Pancreas (tissue), 10 donors: ENCODE data around the gene KDM4B. TPM values are rescaled to one million over a fixed set of nuclear protein-coding genes. Genes with fewer than 3 reads are reported as not detected.
"Not testable (repeated sequence)": the region's sequence is repeated elsewhere in the genome, so short reads cannot be mapped to it uniquely, and the experiment has no call there.

Source experiments
- ATAC-seq, 4 donors: fragments of 200-7000 bp; cut with Tn5 transposase; one replicate each; pipeline versions ENCODE4 v1.8.0 to v1.9.1; 2020; ENCODE audit warnings: mild to moderate bottlenecking in 4 of 4, moderate library complexity in 4 of 4
- DNase-seq, 6 donors: peaks; one replicate each; pipeline ENCODE4 v3.0.0-alpha.2; 2020
- FAIRE-seq: peaks from 2 replicates; lab custom pipeline; 2012; peaks lifted over from hg19 to GRCh38; lab: Jason Lieb, UNC
- H3K27ac ChIP-seq, 4 donors: fragments of 200-600 bp; sonication (generic); 1 replicate in 3 of 4; 2 replicates in 1 of 4; pipeline versions ENCODE4 v1.5.0 to v1.8.0; 2020
- H3K27me3 ChIP-seq, 4 donors: fragments of 200-600 bp; one replicate each; pipeline ENCODE4 v1.8.0; 2021
- H3K36me3 ChIP-seq, 3 donors: fragments of 200-600 bp; sonication (generic) in 1 of 3; one replicate each; pipeline versions ENCODE4 v1.5.0 to v1.8.0; 2020 to 2021
- H3K4me1 ChIP-seq, 3 donors: fragments of 200-600 bp; one replicate each; pipeline ENCODE4 v1.8.0; 2021
- H3K4me3 ChIP-seq, 4 donors: fragments of 200-600 bp; sonication (generic) in 2 of 4; one replicate each; pipeline versions ENCODE4 v1.5.0 to v1.8.0; 2020 to 2021
- H3K9me3 ChIP-seq, 4 donors: fragments of 200-600 bp; one replicate each; pipeline ENCODE4 v1.8.0; 2021
- WGBS, 2 donors: extraction: QIAGEN DNeasy Blood & Tissue Kit; methylation state at CpG; one replicate each; pipeline ENCODE4 v1.1.7; 2013; 5-methylcytosine and 5-hydroxymethylcytosine counted together
- intact Hi-C, 3 donors: fragments of 100-400 bp; cut with DNase I; formaldehyde crosslinking; loops; one replicate each; pipeline versions ENCODE4 v1.11.1 to v1.14.2; 2022
- microRNA-seq, 2 donors: library from miRNA; unstranded; fragments of <30 nt; microRNA quantifications; one replicate each; pipeline versions ENCODE4 to v1.1.0, GENCODE V29; 2019 to 2020
- polyA plus RNA-seq, 2 donors: library from polyadenylated mRNA; stranded (reverse); fragments of 200-250 nt; gene quantifications; one replicate each; pipeline ENCODE4 v1.2.3, GENCODE V29; 2013
- total RNA-seq, 6 donors: library from RNA; stranded (reverse); fragmentation: NEBNext Ultra II Directional in 4 of 6; extraction: Animal tissue kit (Norgen Biotek cat#: 25700) in 4 of 6; gene quantifications; one replicate each; pipeline versions ENCODE4 v1.2.1 to v1.2.4, GENCODE V29; 2021 to 2023
- TF ChIP-seq, protein P1 (sequence below), 4 donors: fragments of 200-600 bp; sonication (generic) in 3 of 4; IDR thresholded peaks; one replicate each; pipeline versions ENCODE4 v1.5.0 to v1.8.0; 2021; ENCODE audit warnings: antibody characterized with exemption in 4 of 4
- donor health status: healthy with polysubstance abuse.
- donor health status: DM: no; HTN: no; CAD: no; lungs with moderate emphysema.
- donor health status: DM: no; HTN: no; CAD: no.
- donor health status: control.
- donor health status: control.
- donor health status: Bipolar disorder and iron deficiency.
- donor health status: DM: yes; HTN: yes; CAD: no.
- donor health status: DM: no; HTN: no; CAD: no.
- donor health status: DM: no; HTN: no; CAD: no.
- donor health status: DM: yes; HTN: yes; CAD: no.

The KDM4B gene
- total and polyA plus RNA-seq, 8 donors = 13.8 to 24.0 (median 18.5) TPM

DNA sequence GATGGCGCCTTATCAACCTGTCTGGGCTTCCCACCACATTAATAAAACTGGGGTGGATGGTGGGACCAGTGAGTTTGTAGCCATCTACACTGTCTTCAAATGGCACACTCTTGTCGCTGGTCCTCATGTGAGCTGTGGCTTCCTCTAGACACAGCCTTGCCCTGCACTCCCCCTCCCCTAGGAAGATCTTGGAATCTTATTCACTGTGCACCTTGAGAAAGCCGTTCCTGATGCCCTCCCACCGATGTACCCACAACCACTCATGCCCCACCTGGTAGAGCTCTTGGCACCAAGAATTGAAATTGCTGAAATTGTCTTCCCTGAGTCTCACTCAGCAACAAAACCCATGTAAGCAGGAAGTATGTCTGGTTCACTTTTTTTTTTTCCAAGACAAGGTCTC, 225.7 kb downstream of the KDM4B start:
- no peak for FAIRE-seq
- TF ChIP-seq, protein P1, sequence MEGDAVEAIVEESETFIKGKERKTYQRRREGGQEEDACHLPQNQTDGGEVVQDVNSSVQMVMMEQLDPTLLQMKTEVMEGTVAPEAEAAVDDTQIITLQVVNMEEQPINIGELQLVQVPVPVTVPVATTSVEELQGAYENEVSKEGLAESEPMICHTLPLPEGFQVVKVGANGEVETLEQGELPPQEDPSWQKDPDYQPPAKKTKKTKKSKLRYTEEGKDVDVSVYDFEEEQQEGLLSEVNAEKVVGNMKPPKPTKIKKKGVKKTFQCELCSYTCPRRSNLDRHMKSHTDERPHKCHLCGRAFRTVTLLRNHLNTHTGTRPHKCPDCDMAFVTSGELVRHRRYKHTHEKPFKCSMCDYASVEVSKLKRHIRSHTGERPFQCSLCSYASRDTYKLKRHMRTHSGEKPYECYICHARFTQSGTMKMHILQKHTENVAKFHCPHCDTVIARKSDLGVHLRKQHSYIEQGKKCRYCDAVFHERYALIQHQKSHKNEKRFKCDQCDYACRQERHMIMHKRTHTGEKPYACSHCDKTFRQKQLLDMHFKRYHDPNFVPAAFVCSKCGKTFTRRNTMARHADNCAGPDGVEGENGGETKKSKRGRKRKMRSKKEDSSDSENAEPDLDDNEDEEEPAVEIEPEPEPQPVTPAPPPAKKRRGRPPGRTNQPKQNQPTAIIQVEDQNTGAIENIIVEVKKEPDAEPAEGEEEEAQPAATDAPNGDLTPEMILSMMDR (IDR thresholded peaks at IDR 0.05) = no peak
- Histone ChIP-seq H3K4me3 (no peak overlapping the region), H3K27me3 (no peaks in the 10 kb centered on the region), H3K27ac (no peak overlapping the region), H3K9me3 (no peaks in the 10 kb centered on the region), H3K4me1 (no peaks in the 10 kb centered on the region), H3K36me3 (no peaks in the 10 kb centered on the region)
- WGBS, 2 donors = 93 to 94% methylated on average over 4 of the region's 4 CpGs
- ATAC-seq = no peak
- intact Hi-C loops = no loop called here
- no peak for DNase-seq

DNA sequence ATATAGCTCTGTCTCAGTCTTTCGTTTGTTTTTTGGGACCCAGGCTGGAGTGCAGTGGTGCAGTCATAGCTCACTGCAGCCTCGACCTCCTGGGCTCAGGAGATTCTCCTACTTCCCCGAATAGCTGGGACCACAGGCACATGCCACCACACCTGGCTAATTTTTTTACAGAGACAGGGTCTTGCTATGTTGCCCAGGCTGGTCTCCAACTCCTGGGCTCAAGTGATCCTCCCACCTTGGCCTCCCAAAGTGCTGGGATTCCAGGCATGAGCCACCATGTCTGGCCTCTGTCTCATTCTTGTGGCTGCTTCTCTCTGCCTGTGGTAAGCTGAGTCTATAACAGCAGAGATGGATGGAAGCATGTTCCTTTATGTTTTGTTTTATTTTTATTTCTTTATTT, 226.7 kb downstream of the KDM4B start:
- WGBS, 2 donors = 69 to 86% methylated on average over 3 of the region's 3 CpGs
- DNase-seq, H3K9me3 ChIP-seq, H3K4me3 ChIP-seq, intact Hi-C loops, H3K27ac ChIP-seq, H3K4me1 ChIP-seq, H3K27me3 ChIP-seq, ATAC-seq, FAIRE-seq, H3K36me3 ChIP-seq: not testable (repeated sequence)

DNA sequence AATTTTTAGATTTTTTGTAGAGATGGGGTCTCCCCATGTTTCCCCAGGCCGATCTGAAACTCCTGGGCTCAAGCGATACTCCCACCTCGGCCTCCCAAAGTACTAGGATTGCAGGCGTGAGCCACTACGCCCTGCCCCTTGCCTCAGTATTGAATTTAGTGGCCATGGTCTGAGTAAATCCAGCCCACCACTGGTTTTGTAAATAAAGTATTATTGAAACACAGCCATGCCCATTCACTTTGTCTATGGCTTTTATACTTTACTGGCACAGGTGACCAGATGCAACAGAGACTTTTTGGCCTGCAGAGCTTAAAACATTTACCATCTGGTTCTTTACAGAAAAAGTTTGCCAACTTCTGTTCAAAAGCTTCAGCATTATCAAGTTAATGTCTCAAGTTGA, 227.9 kb downstream of the KDM4B start:
- Histone ChIP-seq H3K4me1 (no peaks in the 10 kb centered on the region), H3K27ac (no peak overlapping the region), H3K9me3 (no peaks in the 10 kb centered on the region), H3K36me3 (no peaks in the 10 kb centered on the region), H3K4me3 (no peak overlapping the region), H3K27me3 (no peaks in the 10 kb centered on the region)
- intact Hi-C loops = no loop called here
- ATAC-seq = no peak
- DNase-seq = no peak
- no peak for FAIRE-seq
- TF ChIP-seq, protein P1 (IDR thresholded peaks at IDR 0.05) = no peak
- 96 to 100% methylated on average over 5 of the region's 5 CpGs for WGBS, 2 donors

DNA sequence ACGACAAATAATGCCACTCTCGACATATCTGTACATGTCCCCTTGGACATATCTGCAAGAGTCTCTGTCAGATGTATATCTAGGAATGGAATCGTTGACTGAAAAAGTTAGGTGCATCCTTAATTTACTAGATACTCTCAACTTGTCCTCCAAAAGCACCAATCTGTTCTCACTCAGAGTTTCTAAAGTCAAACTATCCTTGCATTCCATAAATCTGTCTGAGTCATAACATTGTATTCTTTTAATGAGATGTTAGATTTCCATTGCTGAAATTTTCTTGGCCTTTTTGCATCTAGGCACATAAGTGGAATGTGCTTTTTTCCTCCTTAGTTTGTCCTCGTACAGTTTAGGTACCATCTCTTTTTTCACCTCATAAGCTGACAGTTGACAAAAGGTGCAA, 231.9 kb downstream of the KDM4B start:
- TF ChIP-seq, protein P1 (IDR thresholded peaks at IDR 0.05) = no peak
- 86 to 91% methylated on average over 4 of the region's 4 CpGs for WGBS, 2 donors
- Histone ChIP-seq H3K27ac (no peak overlapping the region), H3K4me3 (no peak overlapping the region), H3K9me3 (no peaks in the 10 kb centered on the region), H3K27me3 (no peaks in the 10 kb centered on the region), H3K36me3 (no peaks in the 10 kb centered on the region), H3K4me1 (no peaks in the 10 kb centered on the region)
- ATAC-seq (no peak), FAIRE-seq (no peak), DNase-seq (no peak)
- intact Hi-C loops = no loop called here

DNA sequence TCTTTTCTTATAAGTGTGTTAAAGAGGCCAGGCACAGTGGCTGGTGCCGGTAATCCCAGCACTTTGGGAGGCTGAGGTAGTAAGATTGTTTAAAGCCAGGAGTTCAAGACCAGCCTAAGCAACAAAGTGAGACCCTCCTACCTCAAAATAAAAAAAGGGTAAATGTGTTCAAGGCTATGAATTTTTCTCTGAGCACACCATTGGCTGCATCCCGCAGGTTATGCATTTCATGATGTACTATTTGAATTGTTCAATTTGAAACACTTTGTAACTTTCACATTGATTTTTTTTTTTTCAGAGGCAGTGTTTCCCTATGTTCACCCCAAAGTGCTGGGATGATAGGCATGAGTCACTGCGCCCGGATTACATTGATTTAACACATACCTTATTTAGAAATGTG, 233.6 kb downstream of the KDM4B start:
- Histone ChIP-seq H3K27me3 (no peaks in the 10 kb centered on the region), H3K36me3 (peaks cover 0 to under 1% (median 0%) of the 10 kb centered on the region in 3 donors), H3K9me3 (no peaks in the 10 kb centered on the region), H3K27ac (no peak overlapping the region), H3K4me1 (no peaks in the 10 kb centered on the region), H3K4me3 (no peak overlapping the region)
- ATAC-seq (no peak), DNase-seq (no peak), FAIRE-seq (no peak)
- TF ChIP-seq, protein P1 (IDR thresholded peaks at IDR 0.05) = no peak
- WGBS, 2 donors = 90 to 95% methylated on average over 4 of the region's 4 CpGs
- intact Hi-C loops = no loop called here

Small RNA genes lying within 50 kb of the gene (microRNA-seq; reads per million reads assigned to microRNA genes)
- gene MIR4747 = 0 to 0.29 reads per million in 2 donors

Other genes with a start within 250 kb of the KDM4B start
- gene DPP9, start 245.3 kb upstream of the KDM4B start, total RNA-seq = 10 to 100 TPM; 19.0 to 36.7 (median 25.0) TPM
- 10 to 100 TPM; 30.4 to 47.4 TPM for gene DPP9, start 245.3 kb upstream of the KDM4B start, polyA plus RNA-seq
- 1 to 10 TPM; 5.4 to 9.2 (median 6.5) TPM for gene FEM1A, start 177.4 kb upstream of the KDM4B start, total RNA-seq
- 1 to 10 TPM; 3.3 to 4.6 TPM for gene FEM1A, start 177.4 kb upstream of the KDM4B start, polyA plus RNA-seq
- 10 to 100 TPM in 1 of 6 donors, 1 to 10 TPM in 5; 4.9 to 14.1 (median 6.4) TPM for gene TICAM1, start 137.4 kb upstream of the KDM4B start, total RNA-seq
- 10 to 100 TPM; 10.7 to 13.9 TPM for gene TICAM1, start 137.4 kb upstream of the KDM4B start, polyA plus RNA-seq
- gene PLIN3, start 101.4 kb upstream of the KDM4B start, total RNA-seq = 10 to 100 TPM in 5 of 6 donors, 1 to 10 TPM in 1; 9.3 to 27.5 (median 13.0) TPM
- 10 to 100 TPM in 1 of 2 donors, 1 to 10 TPM in 1; 9.6 to 34.2 TPM for gene PLIN3, start 101.4 kb upstream of the KDM4B start, polyA plus RNA-seq
- gene ARRDC5, start 66.2 kb upstream of the KDM4B start, total RNA-seq = under 1 TPM in 3 of 6 donors, not detected in 3; 0.12 to 0.15 (median 0.14) TPM
- gene ARRDC5, start 66.2 kb upstream of the KDM4B start, polyA plus RNA-seq = under 1 TPM in 1 of 2 donors, not detected in 1; 0.09 TPM
- 1 to 10 TPM in 3 of 6 donors, under 1 TPM in 3; 0.28 to 1.7 (median 0.96) TPM for gene UHRF1, start 59.6 kb upstream of the KDM4B start, total RNA-seq
- gene UHRF1, start 59.6 kb upstream of the KDM4B start, polyA plus RNA-seq = under 1 TPM; 0.45 to 0.84 TPM